ENCODE data around the gene EYS.

The EYS gene

DNA sequence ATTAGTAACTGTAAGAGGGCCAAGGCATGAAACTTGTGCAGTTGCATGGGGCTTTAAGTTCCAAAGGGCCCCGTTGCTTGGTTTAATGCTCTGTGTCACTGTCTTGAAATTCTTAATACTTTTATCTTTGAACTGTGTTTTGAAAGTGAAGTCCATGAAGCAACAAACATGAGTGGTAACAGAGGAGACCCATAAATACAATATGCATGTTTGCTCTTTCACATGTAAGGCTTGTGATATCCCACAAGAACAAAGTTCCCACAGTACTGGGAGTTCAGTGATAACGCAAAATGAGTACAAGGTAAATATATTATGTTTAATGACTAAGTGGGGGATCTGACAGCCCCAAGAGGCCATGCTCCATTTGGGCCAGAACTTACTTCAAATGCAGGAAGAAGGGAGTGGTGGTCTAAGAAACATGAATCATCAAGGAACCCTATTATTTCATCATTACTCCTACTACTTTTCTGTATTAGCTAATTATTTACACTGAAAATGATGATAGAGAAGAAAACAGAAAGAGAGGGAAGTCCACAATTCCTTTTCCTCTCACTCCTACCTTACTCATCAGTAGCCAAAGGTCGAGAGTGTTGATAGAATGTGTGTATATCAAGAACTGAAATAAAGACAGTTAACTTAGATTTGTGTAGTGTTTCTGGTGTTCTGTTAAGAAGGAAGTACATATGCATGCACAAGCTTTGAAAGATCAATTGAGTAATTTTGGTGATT lies 1914.1 kb downstream of the EYS start:
- no peak for DNase-seq (ENCODE audit: low read depth)
- H3K4me3 ChIP-seq (ENCODE audit: low read length) = no peak overlapping the region
- TF ChIP-seq, protein P1, sequence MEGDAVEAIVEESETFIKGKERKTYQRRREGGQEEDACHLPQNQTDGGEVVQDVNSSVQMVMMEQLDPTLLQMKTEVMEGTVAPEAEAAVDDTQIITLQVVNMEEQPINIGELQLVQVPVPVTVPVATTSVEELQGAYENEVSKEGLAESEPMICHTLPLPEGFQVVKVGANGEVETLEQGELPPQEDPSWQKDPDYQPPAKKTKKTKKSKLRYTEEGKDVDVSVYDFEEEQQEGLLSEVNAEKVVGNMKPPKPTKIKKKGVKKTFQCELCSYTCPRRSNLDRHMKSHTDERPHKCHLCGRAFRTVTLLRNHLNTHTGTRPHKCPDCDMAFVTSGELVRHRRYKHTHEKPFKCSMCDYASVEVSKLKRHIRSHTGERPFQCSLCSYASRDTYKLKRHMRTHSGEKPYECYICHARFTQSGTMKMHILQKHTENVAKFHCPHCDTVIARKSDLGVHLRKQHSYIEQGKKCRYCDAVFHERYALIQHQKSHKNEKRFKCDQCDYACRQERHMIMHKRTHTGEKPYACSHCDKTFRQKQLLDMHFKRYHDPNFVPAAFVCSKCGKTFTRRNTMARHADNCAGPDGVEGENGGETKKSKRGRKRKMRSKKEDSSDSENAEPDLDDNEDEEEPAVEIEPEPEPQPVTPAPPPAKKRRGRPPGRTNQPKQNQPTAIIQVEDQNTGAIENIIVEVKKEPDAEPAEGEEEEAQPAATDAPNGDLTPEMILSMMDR (IDR thresholded peaks at IDR 0.05; ENCODE audit: insufficient read depth, low read depth, low read length, missing control alignments) = no peak

GRCh38 chr6:63790334-63790733 lies 1916.7 kb downstream of the EYS start:
- DNase-seq (ENCODE audit: low read depth) = no peak
- TF ChIP-seq, protein P1 (IDR thresholded peaks at IDR 0.05; ENCODE audit: insufficient read depth, low read depth, low read length, missing control alignments) = no peak
- H3K4me3 ChIP-seq (ENCODE audit: low read length) = no peak overlapping the region

GRCh38 chr6:63789699-63790098 lies 1917.3 kb downstream of the EYS start:
- peak; percentile 16 for DNase-seq (ENCODE audit: low read depth)
- TF ChIP-seq, protein P1 (IDR thresholded peaks at IDR 0.05; ENCODE audit: insufficient read depth, low read depth, low read length, missing control alignments) = no peak
- no peak overlapping the region for H3K4me3 ChIP-seq (ENCODE audit: low read length)

- H3K4me3 ChIP-seq (ENCODE audit: low read length) = no peak overlapping the region
- DNase-seq (ENCODE audit: low read depth) = no peak
These were observed 1918.5 kb downstream of the EYS start for GRCh38 chr6:63788569-63788968.

GRCh38 chr6:63787021-63787420 lies 1920.0 kb downstream of the EYS start:
- peak; percentile 47 for DNase-seq (ENCODE audit: low read depth)
- no peak overlapping the region for H3K4me3 ChIP-seq (ENCODE audit: low read length)
- TF ChIP-seq, protein P1 (IDR thresholded peaks at IDR 0.05; ENCODE audit: insufficient read depth, low read depth, low read length, missing control alignments) = no peak

More at GRCh38 chr6:63788569-63788968, 1918.5 kb downstream of the EYS start:
- TF ChIP-seq, protein P1 (IDR thresholded peaks at IDR 0.05; ENCODE audit: insufficient read depth, low read depth, low read length, missing control alignments) = no peak

- TF ChIP-seq, protein P1 (IDR thresholded peaks at IDR 0.05; ENCODE audit: insufficient read depth, low read depth, low read length, missing control alignments) = no peak
- peak; percentile 20 for DNase-seq (ENCODE audit: low read depth)
- no peak overlapping the region for H3K4me3 ChIP-seq (ENCODE audit: low read length)
These were observed 1922.0 kb downstream of the EYS start for GRCh38 chr6:63785006-63785405.

- TF ChIP-seq, protein P1 (IDR thresholded peaks at IDR 0.05; ENCODE audit: insufficient read depth, low read depth, low read length, missing control alignments) = no peak
- DNase-seq (ENCODE audit: low read depth) = no peak
These were observed 1923.9 kb downstream of the EYS start for GRCh38 chr6:63783096-63783495.

More at GRCh38 chr6:63783096-63783495, 1923.9 kb downstream of the EYS start:
- no peak overlapping the region for H3K4me3 ChIP-seq (ENCODE audit: low read length)
